Stimulated activated naive CD8-positive, alpha-beta T cell treated with anti-CD3 and anti-CD28 coated beads, Interleukin-15, Interleukin-2, amounts not matched to agents 100 ng/mL and 50 ng/mL, for 24 hours (primary cell): ENCODE results near the gene IMMP2L.

Source experiments
- H3K27ac Mint-ChIP-seq: one replicate; pipeline ENCODE4 v1.8.0; 2021; ENCODE audit warnings: mild to moderate bottlenecking, mixed read lengths
- H3K27me3 Mint-ChIP-seq: one replicate; pipeline ENCODE4 v1.8.0; 2021; ENCODE audit warnings: mixed read lengths
- H3K36me3 Mint-ChIP-seq: one replicate; pipeline ENCODE4 v1.8.0; 2021; ENCODE audit warnings: low read depth, mixed read lengths
- H3K4me1 Mint-ChIP-seq: one replicate; pipeline ENCODE4 v1.8.0; 2021; ENCODE audit warnings: low read depth, mixed read lengths
- H3K4me3 Mint-ChIP-seq: one replicate; pipeline ENCODE4 v1.8.0; 2021; ENCODE audit warnings: mild to moderate bottlenecking, mixed read lengths
- H3K9me3 Mint-ChIP-seq: one replicate; pipeline ENCODE4 v1.8.0; 2021; ENCODE audit warnings: mixed read lengths

Gene IMMP2L

DNA sequence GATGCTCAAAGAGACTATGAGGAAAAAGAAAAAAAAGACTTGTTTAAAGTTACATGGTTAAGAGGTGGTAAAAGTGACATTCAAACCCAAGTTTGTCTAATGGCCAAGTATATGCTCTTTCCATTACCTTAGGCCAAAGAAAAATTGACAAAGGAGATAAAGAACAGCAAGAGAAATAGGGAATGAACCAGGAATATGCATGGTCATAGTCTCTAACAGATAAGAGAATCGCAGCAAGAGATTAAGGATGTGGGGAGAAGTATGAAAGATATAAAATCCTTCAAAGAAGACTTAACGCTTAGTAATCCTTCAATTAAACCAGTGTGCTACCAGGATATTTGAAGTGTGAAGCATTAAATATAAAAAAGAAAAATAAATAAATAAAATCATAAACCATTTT, 494.6 kb downstream of the IMMP2L start:
- Mint-ChIP-seq H3K27ac (no peak overlapping the region), H3K4me1 (peaks cover 34% of the 10 kb centered on the region), H3K27me3 (no peaks in the 10 kb centered on the region), H3K9me3 (peaks cover 18% of the 10 kb centered on the region), H3K36me3 (peaks cover 8% of the 10 kb centered on the region), H3K4me3 (no peak overlapping the region)

DNA sequence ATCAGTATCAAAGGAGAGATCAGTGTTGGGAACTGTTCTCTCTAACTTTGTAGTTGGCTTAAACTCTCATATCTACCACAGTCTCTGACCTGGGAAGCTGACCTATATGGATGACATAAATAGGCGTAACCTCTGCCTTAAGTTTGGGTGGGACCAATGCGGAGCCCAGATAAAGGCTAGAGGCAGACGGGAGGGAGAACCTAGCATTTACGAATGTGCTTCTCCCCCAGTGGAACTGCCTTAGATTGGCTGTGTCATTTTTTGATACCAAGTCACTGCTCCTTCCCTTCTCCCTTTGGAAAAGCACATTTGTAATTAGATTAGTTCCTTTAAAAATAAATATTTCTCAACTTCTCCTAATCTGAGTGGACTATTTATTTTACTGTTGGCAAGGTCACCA, 495.0 kb downstream of the IMMP2L start:
- H3K27ac Mint-ChIP-seq: no peak overlapping the region
- no peak overlapping the region for H3K4me3 Mint-ChIP-seq

DNA sequence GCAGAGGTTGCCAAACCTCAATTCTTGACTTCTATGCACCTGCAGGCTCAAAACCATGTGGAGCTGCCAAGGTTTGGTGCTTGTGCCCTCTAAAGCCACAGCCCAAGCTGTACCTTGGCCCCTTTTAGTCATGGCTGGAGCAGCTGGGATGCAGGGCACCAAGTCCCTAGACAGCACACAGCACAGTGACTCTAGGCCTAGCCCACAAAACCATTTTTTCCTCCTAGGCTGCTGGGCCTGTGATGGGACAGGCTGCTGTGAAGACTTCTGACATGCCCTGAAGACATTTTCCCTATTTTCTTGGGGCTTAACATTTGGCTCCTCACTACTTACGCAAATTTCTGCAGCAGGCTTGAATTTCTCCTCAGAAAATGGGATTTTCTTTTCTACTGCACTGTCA, 499.1 kb downstream of the IMMP2L start:
- Mint-ChIP-seq H3K36me3 (peaks cover 15% of the 10 kb centered on the region), H3K27me3 (no peaks in the 10 kb centered on the region), H3K27ac (no peak overlapping the region), H3K4me1 (peaks cover 11% of the 10 kb centered on the region), H3K4me3 (no peak overlapping the region), H3K9me3 (peaks cover 39% of the 10 kb centered on the region)

More for the DNA sequence above, 495.0 kb downstream of the IMMP2L start:
- H3K36me3 Mint-ChIP-seq: peaks cover 8% of the 10 kb centered on the region
- peaks cover 21% of the 10 kb centered on the region for H3K9me3 Mint-ChIP-seq
- H3K27me3 Mint-ChIP-seq: no peaks in the 10 kb centered on the region
- peaks cover 31% of the 10 kb centered on the region for H3K4me1 Mint-ChIP-seq

DNA sequence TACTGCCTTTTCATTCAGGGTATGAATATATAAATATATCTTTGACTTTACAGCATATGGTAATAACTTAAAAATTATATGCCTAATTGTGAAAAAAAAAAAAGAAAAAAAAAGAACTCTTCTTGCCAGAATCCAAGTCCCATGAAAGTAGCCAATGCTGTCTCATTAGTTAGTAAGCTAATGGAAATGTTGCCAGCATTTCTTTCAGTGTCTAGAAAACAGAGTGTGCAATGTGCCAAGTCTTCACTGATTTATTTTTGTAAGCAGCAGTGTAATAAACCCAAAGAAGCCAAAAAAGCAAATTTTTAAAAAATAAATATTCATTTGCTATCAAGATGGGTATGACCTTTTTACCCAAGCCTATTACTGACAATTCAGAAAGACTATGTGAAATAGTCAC, 502.5 kb downstream of the IMMP2L start:
- H3K4me3 Mint-ChIP-seq: no peak overlapping the region
- peaks cover 15% of the 10 kb centered on the region for H3K36me3 Mint-ChIP-seq
- peaks cover 12% of the 10 kb centered on the region for H3K4me1 Mint-ChIP-seq
- H3K9me3 Mint-ChIP-seq: peaks cover 33% of the 10 kb centered on the region
- no peak overlapping the region for H3K27ac Mint-ChIP-seq
- H3K27me3 Mint-ChIP-seq: no peaks in the 10 kb centered on the region

DNA sequence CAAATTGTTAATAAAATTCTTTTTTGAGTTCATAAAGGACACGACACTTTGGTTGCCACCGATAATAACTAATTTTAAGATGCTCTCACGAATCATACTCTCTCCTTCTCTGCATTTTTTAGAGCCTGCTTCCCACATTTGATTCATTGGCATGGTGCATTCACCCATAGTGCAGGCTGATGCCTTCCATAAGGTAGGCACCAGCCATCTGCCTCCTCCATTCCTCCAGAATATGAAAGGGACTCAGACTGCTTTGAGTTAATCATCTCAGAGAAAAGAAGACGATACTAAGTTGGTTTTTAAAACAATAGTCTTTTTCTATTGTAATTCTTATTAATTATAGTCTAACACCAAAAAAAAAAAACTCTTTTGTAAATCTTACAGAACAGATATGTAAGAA, 505.2 kb downstream of the IMMP2L start:
- H3K27me3 Mint-ChIP-seq: no peaks in the 10 kb centered on the region
- no peak overlapping the region for H3K4me3 Mint-ChIP-seq
- H3K27ac Mint-ChIP-seq: no peak overlapping the region
- H3K9me3 Mint-ChIP-seq: peaks cover 15% of the 10 kb centered on the region
- peaks cover 6% of the 10 kb centered on the region for H3K36me3 Mint-ChIP-seq
- H3K4me1 Mint-ChIP-seq: peaks cover 30% of the 10 kb centered on the region

DNA sequence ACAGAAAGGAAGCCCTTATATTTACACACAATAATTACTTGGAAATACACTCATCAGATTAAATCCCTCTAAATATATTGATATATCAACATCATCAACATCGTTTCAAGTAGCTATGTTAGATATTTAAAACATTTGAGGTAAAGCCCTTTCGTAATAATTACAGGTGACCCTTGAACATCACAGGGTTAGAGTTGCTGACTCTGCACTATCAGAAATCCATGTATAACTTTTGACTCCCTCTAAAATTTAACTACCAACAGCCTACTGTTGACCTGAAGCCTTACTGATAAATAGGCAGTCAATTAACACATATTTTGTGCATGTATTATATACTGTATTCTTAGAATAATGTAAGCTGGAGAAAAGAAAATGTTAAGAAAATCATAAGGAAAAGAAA, 505.9 kb downstream of the IMMP2L start:
- Mint-ChIP-seq H3K9me3 (peaks cover 8% of the 10 kb centered on the region), H3K36me3 (no peaks in the 10 kb centered on the region), H3K27me3 (no peaks in the 10 kb centered on the region), H3K4me1 (peaks cover 30% of the 10 kb centered on the region), H3K4me3 (no peak overlapping the region), H3K27ac (no peak overlapping the region)

DNA sequence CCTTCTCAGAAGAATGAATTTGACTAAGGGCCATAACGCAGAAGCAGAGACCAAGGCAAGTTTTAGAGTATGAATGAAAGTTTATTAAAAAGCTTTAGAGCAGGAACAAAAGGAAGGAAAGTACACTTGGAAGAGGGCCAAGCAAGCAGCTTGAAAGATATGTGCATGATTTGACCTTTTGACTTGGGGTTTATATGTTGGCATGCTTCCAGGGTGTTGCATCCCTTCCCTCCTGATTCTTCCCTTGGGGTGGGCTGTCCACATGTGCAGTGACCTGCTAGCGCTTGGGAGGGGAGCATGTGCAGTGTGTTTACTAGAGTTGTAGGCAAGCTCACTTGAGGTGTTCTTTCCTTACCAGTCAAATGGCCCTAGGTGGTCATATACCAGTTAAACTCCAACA, 509.3 kb downstream of the IMMP2L start:
- no peak overlapping the region for H3K27ac Mint-ChIP-seq
- H3K36me3 Mint-ChIP-seq: no peaks in the 10 kb centered on the region
- H3K27me3 Mint-ChIP-seq: no peaks in the 10 kb centered on the region
- peaks cover 3% of the 10 kb centered on the region for H3K9me3 Mint-ChIP-seq
- no peak overlapping the region for H3K4me3 Mint-ChIP-seq
- peaks cover 33% of the 10 kb centered on the region for H3K4me1 Mint-ChIP-seq

DNA sequence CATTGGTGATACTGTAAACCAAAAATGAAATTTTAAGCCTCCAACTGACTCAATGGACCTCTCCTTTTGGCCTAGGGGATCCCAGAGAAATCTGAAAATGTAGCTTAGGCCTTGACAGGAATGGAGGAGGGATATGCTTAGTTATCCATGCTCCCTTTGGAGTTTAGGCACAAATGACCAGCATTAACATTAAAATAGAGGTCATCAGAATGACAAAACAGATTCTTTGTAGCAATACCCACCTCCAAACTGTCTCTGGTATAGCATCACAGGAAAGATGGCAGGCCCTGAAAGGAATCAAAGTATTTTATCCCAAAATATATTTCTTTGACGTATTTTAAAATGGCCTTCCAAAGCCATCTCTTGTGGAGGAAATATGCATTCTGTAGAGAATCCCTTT, 510.5 kb downstream of the IMMP2L start:
- Mint-ChIP-seq H3K4me1 (peaks cover 29% of the 10 kb centered on the region), H3K36me3 (no peaks in the 10 kb centered on the region), H3K9me3 (peaks cover 3% of the 10 kb centered on the region), H3K4me3 (no peak overlapping the region), H3K27ac (no peak overlapping the region), H3K27me3 (no peaks in the 10 kb centered on the region)

DNA sequence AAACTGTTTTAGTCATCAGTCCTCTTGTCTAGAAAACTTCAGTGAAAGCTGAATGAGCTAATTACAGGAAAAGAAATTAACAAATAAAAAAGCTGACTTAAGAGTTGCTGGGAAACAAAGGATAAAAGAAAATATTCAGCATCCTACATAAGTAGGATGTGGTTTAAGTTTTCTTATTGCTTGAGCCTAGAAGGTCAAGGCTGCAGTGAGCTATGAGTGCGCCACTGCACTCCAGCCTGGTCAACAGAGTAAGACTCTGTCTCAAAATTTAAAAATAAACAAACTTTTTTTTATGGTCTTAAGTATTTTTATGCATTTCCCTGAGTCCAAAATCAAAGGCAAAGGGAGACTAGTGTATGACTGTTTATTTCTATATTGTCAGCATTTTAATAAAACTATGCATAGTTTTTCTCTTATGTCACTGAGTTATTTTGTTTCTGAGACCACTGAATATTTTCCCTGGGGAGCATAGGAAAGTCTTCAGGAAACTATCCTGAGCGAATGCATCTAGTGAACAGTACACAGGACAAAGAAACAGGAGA, 511.3 kb downstream of the IMMP2L start:
- Mint-ChIP-seq H3K27ac (no peak overlapping the region), H3K27me3 (no peaks in the 10 kb centered on the region), H3K4me3 (no peak overlapping the region)

DNA sequence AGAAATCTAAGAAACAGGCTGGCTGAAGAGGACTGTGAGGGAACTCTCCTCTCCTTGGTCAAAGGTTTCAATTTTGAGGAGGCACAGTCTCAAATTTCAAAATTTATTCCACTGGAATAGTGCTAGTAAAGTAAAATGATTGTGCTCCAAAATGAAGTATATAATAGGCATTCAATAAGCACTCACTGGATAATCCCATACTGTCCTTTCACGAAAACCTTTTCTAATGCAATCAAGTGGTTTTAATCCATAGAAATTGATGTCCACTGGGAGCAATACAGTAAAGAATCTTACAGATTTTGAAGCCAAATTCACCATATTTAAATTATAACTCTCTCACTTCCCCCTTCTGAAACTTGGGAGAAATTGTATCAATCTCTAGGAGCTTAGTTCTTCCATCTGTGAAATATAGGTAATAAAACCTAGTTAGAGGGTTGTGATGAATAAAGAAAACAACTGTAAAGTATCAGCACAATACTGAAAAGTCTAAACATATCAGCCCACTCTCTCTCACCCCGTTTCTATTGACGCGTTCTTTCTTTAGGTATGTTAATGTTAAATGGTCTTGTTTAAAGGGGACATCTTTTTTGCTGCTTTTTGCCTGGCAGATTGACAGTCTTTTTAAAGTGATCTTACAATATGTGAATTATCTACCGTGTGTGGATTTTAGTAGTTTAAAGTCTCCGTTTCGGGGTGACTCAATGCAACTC, 512.2 kb downstream of the IMMP2L start:
- no peaks in the 10 kb centered on the region for H3K27me3 Mint-ChIP-seq
- no peaks in the 10 kb centered on the region for H3K36me3 Mint-ChIP-seq
- H3K4me3 Mint-ChIP-seq: no peak overlapping the region
- no peak overlapping the region for H3K27ac Mint-ChIP-seq
- H3K9me3 Mint-ChIP-seq: peaks cover 3% of the 10 kb centered on the region
- H3K4me1 Mint-ChIP-seq: peaks cover 26% of the 10 kb centered on the region

More for the DNA sequence above, 511.3 kb downstream of the IMMP2L start:
- no peaks in the 10 kb centered on the region for H3K36me3 Mint-ChIP-seq
- H3K9me3 Mint-ChIP-seq: peaks cover 3% of the 10 kb centered on the region
- peaks cover 26% of the 10 kb centered on the region for H3K4me1 Mint-ChIP-seq

DNA sequence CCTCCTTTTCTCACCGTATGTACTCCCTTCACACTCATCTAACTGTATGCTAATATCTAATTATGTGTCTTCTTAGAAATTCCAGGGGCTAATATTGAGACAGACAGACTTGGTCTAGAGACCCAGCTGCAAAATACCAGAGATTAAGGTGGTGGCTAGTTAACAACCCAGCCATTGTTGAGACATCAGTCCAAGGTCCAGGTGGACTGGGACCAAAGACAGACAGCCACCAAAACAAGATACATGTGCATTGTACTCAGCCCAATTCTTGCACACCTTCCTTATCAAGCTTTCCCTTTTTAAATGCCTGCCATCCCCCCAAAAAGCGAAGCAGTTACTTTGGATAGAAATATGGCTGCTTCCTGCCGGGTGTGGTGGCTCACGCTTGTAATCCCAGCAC, 514.7 kb downstream of the IMMP2L start:
- H3K4me3 Mint-ChIP-seq: no peak overlapping the region
- no peak overlapping the region for H3K27ac Mint-ChIP-seq
- peaks cover 27% of the 10 kb centered on the region for H3K4me1 Mint-ChIP-seq
- H3K36me3 Mint-ChIP-seq: no peaks in the 10 kb centered on the region
- peaks cover 3% of the 10 kb centered on the region for H3K9me3 Mint-ChIP-seq
- no peaks in the 10 kb centered on the region for H3K27me3 Mint-ChIP-seq

DNA sequence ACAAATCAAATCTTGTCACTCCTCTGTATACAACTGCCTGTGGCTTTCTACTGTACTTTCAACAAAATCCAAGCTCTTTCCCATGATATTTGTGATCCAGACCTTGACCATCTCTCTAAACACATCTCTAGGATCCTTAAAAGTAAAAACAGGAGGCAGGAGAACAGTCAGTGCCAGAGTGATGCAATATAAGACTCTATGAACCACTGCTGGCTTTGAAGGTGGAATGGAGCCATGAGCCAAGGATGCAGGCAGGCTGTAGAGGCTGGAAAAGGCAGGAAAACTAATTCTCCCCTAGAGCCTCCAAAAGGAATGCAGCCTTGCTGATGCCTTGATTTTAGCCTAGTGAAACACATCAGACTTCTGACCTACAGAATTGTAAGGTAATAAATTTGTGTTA, 516.8 kb downstream of the IMMP2L start:
- Mint-ChIP-seq H3K36me3 (no peaks in the 10 kb centered on the region), H3K4me3 (no peak overlapping the region), H3K27me3 (no peaks in the 10 kb centered on the region), H3K4me1 (peaks cover 32% of the 10 kb centered on the region), H3K9me3 (peaks cover 3% of the 10 kb centered on the region), H3K27ac (no peak overlapping the region)

DNA sequence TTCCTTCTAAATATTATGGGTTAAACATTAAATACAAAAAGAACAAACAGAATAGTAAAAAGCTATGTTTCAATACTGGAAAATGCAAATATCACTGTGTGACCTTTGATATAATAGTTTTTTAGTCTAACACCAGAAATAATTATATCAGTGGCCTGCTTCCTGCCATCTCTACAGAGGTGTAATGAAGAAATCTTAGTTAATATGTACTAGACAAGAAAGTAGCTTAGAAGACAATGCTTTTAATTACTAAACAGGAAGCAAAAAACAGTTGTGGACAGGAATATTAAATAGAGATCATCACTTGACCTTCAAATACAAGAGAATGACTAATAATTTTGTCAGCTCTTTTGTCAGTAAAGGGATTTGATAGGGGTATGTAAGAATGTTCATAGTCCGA, 518.7 kb downstream of the IMMP2L start:
- Mint-ChIP-seq H3K4me3 (no peak overlapping the region), H3K27me3 (no peaks in the 10 kb centered on the region), H3K36me3 (no peaks in the 10 kb centered on the region), H3K4me1 (peaks cover 36% of the 10 kb centered on the region), H3K9me3 (peaks cover 3% of the 10 kb centered on the region), H3K27ac (no peak overlapping the region)

DNA sequence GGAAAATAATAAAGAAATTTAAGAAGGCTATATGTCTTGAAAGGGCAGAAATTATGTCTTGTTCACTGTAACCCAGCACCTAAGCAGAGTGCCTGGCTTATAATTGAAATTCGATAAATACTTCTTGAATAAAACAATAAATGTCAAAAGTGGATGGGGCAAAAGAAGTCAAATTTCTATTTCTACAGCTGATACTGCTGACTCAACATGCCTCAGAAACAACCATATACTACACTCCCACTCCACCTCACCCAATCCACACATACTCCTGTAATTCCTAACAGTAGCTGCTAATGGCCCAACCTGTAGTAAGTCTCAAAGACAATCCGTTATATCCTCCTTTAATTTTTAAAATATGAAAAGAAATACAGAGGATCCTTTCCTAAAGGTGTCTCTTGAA, 519.5 kb downstream of the IMMP2L start:
- peaks cover 44% of the 10 kb centered on the region for H3K4me1 Mint-ChIP-seq
- no peak overlapping the region for H3K4me3 Mint-ChIP-seq
- H3K27ac Mint-ChIP-seq: no peak overlapping the region
- H3K9me3 Mint-ChIP-seq: no peaks in the 10 kb centered on the region
- no peaks in the 10 kb centered on the region for H3K36me3 Mint-ChIP-seq
- no peaks in the 10 kb centered on the region for H3K27me3 Mint-ChIP-seq

DNA sequence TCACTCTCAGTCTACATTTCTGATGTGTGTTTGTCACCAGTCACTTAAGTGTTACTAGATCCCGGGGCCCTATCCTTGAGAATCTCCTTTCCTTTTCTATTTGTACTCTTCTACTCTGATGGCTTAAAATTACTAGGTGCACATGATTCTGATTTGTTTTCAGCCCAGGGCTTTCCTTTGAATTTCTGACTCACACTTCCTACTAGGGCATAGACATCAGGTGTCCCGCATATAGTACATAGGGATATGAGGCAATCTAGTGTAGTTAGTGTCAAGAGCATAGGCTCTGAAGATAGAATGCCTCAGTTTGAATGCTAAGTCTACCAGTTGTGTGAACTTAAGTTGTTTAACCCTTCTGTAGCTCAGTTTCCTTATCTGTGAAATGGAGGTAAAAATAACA, 520.7 kb downstream of the IMMP2L start:
- peak overlapping the region; percentile 77 for H3K27ac Mint-ChIP-seq
- peaks cover 53% of the 10 kb centered on the region for H3K4me1 Mint-ChIP-seq
- peak overlapping the region; percentile 34 for H3K4me3 Mint-ChIP-seq
- H3K9me3 Mint-ChIP-seq: no peaks in the 10 kb centered on the region
- H3K27me3 Mint-ChIP-seq: no peaks in the 10 kb centered on the region
- H3K36me3 Mint-ChIP-seq: no peaks in the 10 kb centered on the region

DNA sequence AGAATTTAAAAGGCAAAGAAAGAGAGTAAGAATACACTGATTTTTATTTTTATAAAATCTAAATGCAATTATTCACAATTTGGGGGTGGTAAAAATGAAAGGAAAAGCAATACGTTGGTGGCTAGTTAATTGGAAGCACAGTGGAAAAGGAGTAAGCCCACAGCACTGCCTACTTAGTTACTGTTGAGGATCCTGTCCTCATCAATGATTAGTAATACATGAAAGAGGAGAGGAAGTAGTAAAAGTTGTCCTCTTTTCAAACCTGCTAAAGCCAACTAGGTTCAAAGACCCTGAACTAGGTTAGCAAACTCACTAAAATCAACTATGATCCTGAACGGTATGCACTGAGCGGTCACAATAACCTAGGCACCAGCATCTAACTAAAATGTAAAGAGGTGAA, 524.1 kb downstream of the IMMP2L start:
- H3K9me3 Mint-ChIP-seq: no peaks in the 10 kb centered on the region
- peaks cover 44% of the 10 kb centered on the region for H3K4me1 Mint-ChIP-seq
- H3K4me3 Mint-ChIP-seq: no peak overlapping the region
- H3K27ac Mint-ChIP-seq: peak overlapping the region; percentile 68
- H3K36me3 Mint-ChIP-seq: no peaks in the 10 kb centered on the region
- no peaks in the 10 kb centered on the region for H3K27me3 Mint-ChIP-seq
